GM12892 (cell line): ENCODE measurements around the gene GTPBP4.

Experiments
- POLR2A ChIP-seq: IDR thresholded peaks from 2 replicates; pipeline ENCODE4 v1.6.1; 2011; ENCODE audit warnings: low read depth, low read length, control low read depth
- POLR2AphosphoS5 ChIP-seq: IDR thresholded peaks from 2 replicates; pipeline ENCODE4 v1.6.1; 2011; ENCODE audit warnings: low read depth, low read length, control low read depth

- no peak for TF ChIP-seq POLR2A
- TF ChIP-seq POLR2AphosphoS5 = no peak
Observed at GRCh38 chr10:983401-983800, 4.8 kb upstream of the GTPBP4 start.
